Measurements from ENCODE around the gene EHMT2. TPM values are rescaled to one million over a fixed set of nuclear protein-coding genes. Genes with fewer than 3 reads are reported as not detected.

The EHMT2 gene
- total and polyA plus RNA-seq, 2 of the 13 experiments (the other 11 are each of a cell fraction or from before 2014, with no cell fraction given): 55.2 to 69.2 TPM

DNA sequence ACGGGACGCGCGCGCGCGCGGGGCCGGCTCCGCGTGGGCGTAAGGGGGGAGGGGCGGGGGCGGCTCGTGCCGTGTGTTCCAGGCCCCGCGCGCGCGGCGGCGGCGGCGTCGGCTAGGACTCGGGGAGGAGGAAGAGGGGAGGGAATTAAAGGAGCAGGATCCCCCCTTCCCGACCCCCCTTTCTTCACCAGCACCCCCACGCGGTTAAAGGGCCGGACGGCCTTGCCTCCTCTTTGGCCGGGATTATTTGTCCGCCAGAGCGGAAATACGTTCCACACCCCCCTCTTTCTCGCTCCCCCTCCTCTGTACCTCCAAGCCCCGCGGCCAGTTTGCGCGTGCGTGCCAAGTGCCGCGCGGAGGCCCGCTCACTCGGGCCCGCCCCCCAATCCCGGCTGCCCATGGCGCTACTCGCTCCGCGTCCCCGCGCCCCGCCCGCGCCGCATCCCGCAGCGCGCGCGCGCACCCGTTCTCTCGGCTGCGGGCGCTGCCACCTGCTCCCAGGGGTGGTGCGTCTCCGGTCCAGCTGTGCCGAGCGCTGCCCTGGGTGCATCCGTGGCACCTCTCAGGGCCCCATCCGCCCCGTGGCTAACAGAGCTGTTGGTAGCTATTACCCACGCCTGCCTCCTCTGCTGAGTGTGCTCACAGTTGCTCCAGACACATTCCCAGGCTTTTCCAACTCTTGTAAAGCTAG, 4.6 kb upstream of the EHMT2 start, which contains the start of gene ZBTB12 (continued):
- peak; percentile 67; the same call in 1 of the 2 replicates for TF ChIP-seq ZNF556 (CRISPR knock-in tag; IDR thresholded peaks at IDR 0.05; ENCODE audit: borderline replicate concordance)
- no peak for TF ChIP-seq NPAS2 (CRISPR knock-in tag; IDR thresholded peaks at IDR 0.05; ENCODE audit: borderline replicate concordance)
- peak; percentile 81; the same call in 1 of the 2 replicates for TF ChIP-seq ZSCAN21 (CRISPR knock-in tag; IDR thresholded peaks at IDR 0.05; ENCODE audit: borderline replicate concordance)
- no peak for TF ChIP-seq TCF7L2 (IDR thresholded peaks at IDR 0.05; ENCODE audit: low read depth, low read length)
- TF ChIP-seq STAG1 (CRISPR knock-in tag; IDR thresholded peaks at IDR 0.05): peak; percentile 43; the same call in 1 of the 2 replicates
- TF ChIP-seq YY1 (IDR thresholded peaks at IDR 0.05; ENCODE audit: insufficient read depth, insufficient replicate concordance, low read depth, low read length): peak; percentile 76
- TF ChIP-seq ZKSCAN8 (CRISPR knock-in tag; IDR thresholded peaks at IDR 0.05; ENCODE audit: borderline replicate concordance): no peak
- TF ChIP-seq ZNF589 (CRISPR knock-in tag; conservative IDR thresholded peaks at IDR 0.05): 0 out of 2 replicates have a peak, but pooled peaks have one; percentile 39
- peak; percentile 44; the same call in 1 of the 2 replicates for TF ChIP-seq ZNF619 (CRISPR knock-in tag; IDR thresholded peaks at IDR 0.05)
- peak; percentile 62 for TF ChIP-seq PHF8 (CRISPR knock-in tag; IDR thresholded peaks at IDR 0.05)
- no peak for TF ChIP-seq PAWR (CRISPR knock-in tag; IDR thresholded peaks at IDR 0.05; ENCODE audit: borderline replicate concordance)
- TF ChIP-seq ZNF768 (CRISPR knock-in tag; IDR thresholded peaks at IDR 0.05): peak; percentile 72
- peak; percentile 92 for TF ChIP-seq SP4 (CRISPR knock-in tag; IDR thresholded peaks at IDR 0.05)
- TF ChIP-seq TAF15 (IDR thresholded peaks at IDR 0.05; ENCODE audit: low read depth, low read length, poor library complexity, severe bottlenecking): peak; percentile 70
- TF ChIP-seq ZNF788 (CRISPR knock-in tag; IDR thresholded peaks at IDR 0.05; ENCODE audit: borderline replicate concordance): peak; percentile 64; the same call in 1 of the 2 replicates
- TF ChIP-seq ZNF564 (CRISPR knock-in tag; IDR thresholded peaks at IDR 0.05): peak; percentile 86; the same call in 1 of the 2 replicates
- 0 out of 2 replicates have a peak, but pooled peaks have one; percentile 85 for TF ChIP-seq PCBP1 (IDR thresholded peaks at IDR 0.05; ENCODE audit: borderline replicate concordance, low read depth, low read length)
- peak; percentile 51; the same call in 1 of the 2 replicates for TF ChIP-seq MXD4 (CRISPR knock-in tag; IDR thresholded peaks at IDR 0.05)
- TF ChIP-seq HNF4A (CRISPR knock-in tag; IDR thresholded peaks at IDR 0.05): no peak
- TF ChIP-seq ZFY (CRISPR knock-in tag; IDR thresholded peaks at IDR 0.05): peak; percentile 52; the same call in 1 of the 2 replicates
- no peak for TF ChIP-seq KLF11 (CRISPR knock-in tag; IDR thresholded peaks at IDR 0.05)
- no peak; the same call in 1 of the 2 replicates for TF ChIP-seq ZSCAN31 (CRISPR knock-in tag; IDR thresholded peaks at IDR 0.05; ENCODE audit: low read depth)
- TF ChIP-seq MLXIP (CRISPR knock-in tag; IDR thresholded peaks at IDR 0.05; ENCODE audit: borderline replicate concordance): no peak
- TF ChIP-seq ZNF670 (CRISPR knock-in tag; IDR thresholded peaks at IDR 0.05; ENCODE audit: borderline replicate concordance): peak; percentile 38; the same call in 1 of the 2 replicates

Data from HepG2 (cell line).